Testis (tissue), 2 donors: Measurements from ENCODE around the gene UBC.
"Not testable (repeated sequence)": the region's sequence is repeated elsewhere in the genome, so short reads cannot be mapped to it uniquely, and the experiment has no call there.

Source experiments
- POLR2A ChIP-seq: fragments of 450-650 bp; IDR thresholded peaks from one replicate; pipeline ENCODE4 v1.6.1; 2017; ENCODE audit warnings: antibody characterized with exemption, mild to moderate bottlenecking, moderate library complexity
- TF ChIP-seq, protein P1 (sequence below), 3 experiments: fragments of 450-650 bp in 2 of 3; fragments of 200-600 bp in 1 of 3; sonication (generic) in 1 of 3; IDR thresholded peaks; one replicate each; pipeline ENCODE4 v1.5.1; 2016 to 2019; ENCODE audit warnings: antibody characterized with exemption in 3 of 3, mild to moderate bottlenecking in 2 of 3, moderate library complexity in 1 of 3

DNA sequence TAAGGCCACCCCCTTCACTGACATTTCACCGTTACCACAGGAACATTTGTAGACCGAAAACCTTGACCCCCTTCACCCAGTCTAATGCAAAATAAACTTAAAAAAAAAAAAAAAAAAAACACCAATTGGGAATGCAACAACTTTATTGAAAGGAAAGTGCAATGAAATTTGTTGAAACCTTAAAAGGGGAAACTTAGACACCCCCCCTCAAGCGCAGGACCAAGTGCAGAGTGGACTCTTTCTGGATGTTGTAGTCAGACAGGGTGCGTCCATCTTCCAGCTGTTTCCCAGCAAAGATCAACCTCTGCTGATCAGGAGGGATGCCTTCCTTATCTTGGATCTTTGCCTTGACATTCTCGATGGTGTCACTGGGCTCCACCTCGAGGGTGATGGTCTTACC lies 2.9 kb downstream of the UBC start:
- TF ChIP-seq, protein P1, sequence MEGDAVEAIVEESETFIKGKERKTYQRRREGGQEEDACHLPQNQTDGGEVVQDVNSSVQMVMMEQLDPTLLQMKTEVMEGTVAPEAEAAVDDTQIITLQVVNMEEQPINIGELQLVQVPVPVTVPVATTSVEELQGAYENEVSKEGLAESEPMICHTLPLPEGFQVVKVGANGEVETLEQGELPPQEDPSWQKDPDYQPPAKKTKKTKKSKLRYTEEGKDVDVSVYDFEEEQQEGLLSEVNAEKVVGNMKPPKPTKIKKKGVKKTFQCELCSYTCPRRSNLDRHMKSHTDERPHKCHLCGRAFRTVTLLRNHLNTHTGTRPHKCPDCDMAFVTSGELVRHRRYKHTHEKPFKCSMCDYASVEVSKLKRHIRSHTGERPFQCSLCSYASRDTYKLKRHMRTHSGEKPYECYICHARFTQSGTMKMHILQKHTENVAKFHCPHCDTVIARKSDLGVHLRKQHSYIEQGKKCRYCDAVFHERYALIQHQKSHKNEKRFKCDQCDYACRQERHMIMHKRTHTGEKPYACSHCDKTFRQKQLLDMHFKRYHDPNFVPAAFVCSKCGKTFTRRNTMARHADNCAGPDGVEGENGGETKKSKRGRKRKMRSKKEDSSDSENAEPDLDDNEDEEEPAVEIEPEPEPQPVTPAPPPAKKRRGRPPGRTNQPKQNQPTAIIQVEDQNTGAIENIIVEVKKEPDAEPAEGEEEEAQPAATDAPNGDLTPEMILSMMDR (IDR thresholded peaks at IDR 0.05) = not testable (repeated sequence)
- TF ChIP-seq POLR2A = not testable (repeated sequence)
